NCI-H128 (cell line): ENCODE results near the gene COL27A1.
A peak's percentile ranks its signal among the peaks of the same experiment; 100 is the strongest.

Experiments
- DNase-seq: peaks from one replicate; lab custom pipeline; 2025; ENCODE audit not compliant: unreplicated experiment; lab: John Stamatoyannopoulos, UW

Gene COL27A1

DNA sequence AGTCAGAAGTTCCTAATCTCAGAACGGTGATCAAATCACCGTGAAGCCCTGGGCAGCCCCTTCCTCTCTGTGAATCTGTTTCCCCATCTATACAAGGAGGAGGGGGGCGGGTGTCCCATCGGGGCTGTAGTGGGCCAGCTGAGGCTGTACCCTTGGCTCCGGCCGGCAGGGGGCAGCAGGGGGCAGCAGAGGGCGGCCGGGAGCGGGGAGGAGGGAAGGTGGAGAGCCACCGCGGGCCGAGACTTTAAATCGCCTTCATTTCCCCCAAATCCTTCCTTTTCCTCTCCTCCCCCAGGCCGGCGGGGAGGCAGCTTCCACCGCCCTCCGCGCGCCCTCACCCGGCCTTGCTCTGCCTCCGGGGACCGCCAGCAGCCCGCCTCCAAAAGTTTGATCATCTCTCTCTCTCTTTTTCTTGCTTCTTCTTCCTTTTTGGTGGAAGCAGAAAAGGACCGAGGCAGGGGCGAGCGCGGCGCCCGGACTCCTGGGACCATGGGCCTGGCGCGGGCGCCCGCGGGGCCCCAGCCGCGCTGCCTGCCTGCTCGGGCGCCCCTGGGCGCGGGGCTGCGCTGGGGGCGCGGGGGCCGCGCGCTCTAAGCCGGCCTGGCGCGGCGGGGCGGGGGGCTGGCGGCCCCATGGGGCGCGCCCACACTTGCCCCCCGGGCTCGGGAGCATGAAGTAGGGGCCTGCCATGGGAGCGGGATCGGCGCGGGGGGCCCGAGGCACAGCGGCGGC lies at the start of gene COL27A1:
Gene COL27A1 (plus strand): TSS at position 275 of the 732 bp plus-strand sequence. CDS start 414 bp downstream, at position 689.
- DNase-seq = peak; percentile 9

DNA sequence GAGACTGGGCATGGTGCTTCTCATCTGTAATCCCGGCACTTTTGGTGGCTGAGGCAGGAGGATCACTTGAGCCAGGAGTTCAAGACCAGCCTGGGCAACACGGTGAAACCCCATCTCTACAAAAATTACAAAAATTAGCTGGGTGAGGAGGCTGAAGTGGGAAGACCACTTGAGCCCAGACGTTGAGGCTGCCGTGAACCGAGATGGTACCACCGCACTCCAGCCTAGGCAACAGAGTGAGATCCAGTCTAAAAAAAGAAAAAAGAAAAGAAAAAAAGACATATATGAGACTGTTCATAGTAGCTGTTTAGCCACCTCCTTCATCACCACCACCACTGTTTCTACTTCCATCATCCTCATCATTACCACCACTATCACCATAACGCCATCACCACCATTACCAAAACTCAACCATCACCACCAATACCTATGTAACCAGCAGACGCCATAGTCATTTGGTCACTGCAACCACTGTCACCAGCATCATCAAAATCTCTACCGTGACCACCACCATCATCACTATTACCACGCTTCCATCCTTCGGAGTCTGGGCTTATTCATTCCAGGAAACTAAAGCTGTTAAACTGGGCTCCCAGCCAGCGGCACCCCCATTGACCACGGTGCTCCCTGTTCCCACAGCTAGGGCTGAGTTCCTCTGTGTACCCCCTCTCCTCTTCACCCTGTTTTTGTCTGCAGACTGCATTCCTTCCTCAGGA lies 47.9 kb upstream of the COL27A1 start:
- DNase-seq = no peak

DNA sequence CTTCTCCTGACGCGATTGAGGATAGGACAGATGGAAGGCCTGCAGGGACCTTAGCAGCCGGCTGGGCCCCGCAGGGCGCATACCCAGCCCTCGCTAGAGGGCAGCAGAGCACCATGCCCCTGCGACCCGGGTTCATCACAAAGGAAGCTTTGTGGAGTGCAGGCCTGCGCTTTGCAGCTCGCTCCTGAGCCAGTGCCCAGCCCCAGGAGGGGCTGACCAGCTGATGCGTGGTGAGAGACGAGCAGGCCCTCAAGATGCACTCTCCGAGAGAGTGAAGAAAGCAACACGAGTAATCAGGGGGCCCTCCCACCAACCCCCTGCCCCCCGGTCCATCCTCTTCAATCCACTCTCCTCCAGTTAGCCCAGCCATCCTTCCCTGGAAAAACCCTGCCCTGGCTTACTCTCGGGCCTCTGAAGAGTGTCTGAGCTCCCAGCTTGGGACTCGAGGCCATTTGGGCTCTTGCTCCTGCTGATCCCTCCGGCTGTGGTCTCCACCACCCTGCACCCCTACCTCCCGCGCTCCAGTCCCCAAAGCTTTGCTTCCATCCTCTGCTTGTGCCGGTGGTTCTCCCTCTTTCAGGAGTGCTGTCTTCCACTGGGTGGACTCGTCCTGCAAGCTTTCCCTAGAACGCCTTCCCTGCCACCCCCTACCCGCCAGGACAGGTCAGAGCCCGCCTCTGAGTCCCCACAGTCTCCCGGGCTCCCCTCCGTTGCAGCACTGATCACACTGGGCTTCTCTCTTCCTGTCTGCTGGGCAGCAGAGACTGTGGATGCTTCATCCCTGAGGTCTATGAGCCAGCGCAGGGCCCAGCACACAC lies 47.1 kb upstream of the COL27A1 start:
- DNase-seq = peak; percentile 20

DNA sequence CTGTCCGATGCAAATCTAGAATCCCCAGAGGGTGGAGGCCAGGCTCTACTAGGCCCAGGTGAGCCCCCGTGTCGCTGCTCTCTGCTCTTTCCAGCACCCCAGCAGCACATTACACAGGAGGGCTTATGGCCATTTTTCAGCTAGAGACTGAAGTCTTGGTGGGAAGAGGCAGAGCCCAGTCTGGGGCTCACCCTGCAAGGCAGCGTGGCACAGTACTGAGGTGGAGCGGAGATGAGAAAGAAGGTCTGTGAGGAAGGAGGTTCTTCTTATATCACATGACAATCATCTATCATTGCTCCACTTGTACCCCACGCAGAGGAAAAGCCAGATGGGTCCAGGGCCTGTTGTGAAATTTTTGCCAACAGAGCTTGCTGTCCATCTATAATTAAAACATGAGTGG lies 46.2 kb upstream of the COL27A1 start:
- no peak for DNase-seq

DNA sequence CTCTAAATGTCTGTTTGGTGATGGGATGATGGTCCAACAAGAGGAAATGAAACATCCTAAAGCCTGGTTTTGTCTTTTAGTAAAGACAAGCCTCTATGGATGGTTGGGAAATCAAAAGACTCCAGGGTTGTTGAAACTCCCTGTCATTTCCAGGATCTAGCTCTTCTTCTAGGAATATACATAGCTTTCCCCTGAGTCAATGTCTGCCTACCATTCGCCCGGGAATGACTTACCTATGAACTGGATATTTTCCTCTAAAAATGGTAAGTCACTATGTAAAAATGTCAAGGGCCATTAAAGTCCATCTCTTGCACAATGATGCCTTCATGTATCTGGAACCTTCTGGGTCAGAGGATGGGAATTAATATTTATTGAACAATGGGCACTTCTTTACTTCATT lies 45.2 kb upstream of the COL27A1 start:
- DNase-seq = no peak

DNA sequence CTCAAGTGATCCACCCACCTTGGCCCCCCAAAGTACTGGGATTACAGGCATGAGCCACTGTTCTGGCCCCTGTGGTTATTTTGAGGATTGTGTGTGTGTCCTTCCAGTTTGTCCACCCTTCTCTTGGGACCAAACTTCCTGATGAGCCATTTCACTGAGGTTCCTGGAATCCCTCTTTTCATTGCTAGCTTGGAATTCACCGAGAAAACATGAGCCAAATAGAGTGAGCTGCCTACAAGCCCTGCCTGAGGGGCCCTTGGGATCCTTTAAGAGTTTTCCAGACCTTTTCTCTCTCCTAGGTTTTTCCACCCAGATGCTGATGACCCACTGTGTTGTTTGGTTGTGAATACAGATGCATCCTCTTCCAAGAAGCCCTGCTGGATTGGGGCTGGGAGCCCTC lies 43.0 kb upstream of the COL27A1 start:
- no peak for DNase-seq

DNA sequence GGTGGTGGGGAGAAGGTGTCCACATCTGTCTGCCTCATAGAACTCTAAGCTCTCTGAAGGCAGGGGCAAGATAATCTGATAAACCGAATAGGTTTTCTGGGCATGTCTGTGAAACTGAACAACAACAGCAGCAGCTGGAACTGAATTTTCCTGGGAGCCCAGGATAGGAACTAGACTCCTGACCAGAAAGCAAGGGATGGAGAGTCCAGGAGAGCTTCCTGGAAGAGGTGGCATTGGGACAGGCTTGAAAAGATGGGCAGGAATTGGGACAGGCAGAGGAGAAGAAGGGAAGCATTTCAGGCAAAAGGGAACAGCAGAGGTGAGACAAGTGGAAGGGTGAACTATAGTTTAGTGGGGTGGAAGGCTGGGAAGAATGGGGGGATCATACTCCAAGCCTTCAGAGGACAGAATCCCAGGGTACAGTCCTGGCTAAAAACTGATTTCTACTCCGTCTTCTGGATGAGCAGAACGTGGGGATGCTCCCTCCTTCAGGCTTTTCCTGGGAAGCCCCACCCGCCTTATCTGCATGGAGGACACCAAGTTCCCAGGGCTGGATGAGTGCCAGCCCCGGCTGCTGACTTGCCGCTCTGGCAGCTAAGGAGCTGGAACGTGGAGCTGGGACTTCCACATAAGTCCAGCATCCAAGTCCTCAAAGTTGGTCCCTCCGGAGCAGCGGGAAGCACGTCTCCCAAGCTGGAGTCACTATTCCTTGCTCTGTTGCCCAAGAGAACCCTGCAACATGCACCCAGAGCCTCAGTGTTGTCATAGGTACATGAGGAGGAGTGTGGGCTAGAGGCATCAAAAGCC lies 42.4 kb upstream of the COL27A1 start:
- DNase-seq = no peak

DNA sequence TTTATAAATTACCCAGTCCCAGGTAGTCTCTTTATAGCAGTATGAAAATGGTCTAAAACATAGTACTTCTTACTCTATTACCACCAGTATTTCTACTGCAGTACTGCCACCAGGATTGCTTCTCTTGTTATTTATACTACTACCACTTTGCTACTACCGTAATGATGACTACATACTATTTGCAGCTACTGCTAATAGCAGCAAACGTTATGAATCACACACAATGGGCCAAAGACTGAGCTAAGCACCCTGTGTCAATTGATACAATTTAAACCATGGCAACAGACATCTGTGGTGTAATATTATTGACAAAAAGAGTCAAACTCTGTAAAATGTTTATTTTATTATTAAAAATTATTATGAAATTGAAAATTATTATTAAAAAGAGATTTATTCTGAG lies 41.0 kb upstream of the COL27A1 start:
- no peak for DNase-seq

DNA sequence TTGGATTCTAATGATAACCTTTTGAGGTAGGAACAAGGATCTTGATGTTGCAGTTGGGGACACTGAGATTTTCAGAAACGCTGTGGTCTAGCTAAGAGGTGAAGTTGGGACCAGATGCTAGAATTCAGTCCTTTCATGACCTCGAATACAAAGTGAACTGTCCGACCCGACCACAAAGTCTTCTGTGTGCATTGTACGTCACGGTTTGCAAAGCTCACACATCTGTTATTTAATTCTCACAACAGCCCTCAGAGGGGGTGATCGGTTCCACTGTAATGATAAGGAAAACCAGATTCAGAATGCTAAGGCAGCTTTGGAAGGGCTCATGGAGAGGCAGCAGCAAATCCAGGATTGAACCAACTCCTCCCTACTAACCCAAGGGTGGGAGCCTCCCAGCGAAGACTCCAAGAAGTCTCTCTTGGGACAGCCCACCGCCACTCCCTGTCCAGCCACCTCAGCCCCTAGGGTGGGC lies 39.6 kb upstream of the COL27A1 start:
- DNase-seq = no peak

DNA sequence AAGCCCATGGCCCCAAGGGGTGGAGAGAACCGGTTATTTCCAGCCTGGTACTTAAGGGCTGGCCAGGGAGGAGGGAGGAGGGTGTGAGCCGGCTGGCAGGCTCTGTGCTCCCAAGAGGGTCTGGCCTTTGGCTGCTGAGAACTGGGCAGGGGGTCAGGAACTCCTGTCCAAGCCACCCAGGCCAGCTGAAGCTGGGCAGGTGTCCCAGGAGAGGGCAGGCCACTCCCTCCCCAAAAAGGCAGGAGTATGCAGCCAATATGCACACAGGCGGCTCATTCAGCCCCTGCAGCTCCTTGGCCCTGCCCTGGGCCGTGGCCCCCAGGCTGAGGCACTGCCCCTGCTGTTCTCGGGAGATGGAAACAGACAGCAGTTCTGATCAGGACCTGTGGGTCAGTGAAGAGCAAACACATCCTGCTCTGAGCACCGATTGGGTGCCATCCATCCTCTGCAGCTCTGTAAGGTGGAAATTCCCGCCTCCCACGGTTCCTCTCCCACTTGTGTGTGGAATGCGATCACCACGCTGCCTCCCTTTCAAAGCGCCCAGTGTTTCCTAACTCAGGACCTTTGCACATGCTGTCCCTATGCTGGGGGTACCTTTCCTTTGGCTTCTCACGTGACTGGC lies 39.1 kb upstream of the COL27A1 start:
- no peak for DNase-seq

DNA sequence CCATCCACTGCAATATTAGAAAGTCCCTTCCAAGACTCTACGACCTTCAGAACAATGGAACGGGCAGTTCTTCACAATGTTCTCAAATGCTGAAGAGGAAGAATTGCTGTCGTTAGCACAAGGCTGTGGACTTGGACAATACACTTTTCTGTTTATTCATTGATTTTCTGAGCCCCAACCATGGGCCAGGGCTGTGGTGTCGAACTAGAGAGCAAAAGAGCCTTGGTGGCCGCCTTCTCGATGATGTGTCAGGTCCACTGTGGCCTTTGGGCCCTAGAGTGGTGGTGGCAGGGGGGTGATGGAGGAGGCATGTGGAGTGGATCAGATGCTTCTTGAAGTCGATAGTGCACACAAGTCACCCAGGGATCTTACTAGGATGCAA lies 37.7 kb upstream of the COL27A1 start:
- DNase-seq = no peak

DNA sequence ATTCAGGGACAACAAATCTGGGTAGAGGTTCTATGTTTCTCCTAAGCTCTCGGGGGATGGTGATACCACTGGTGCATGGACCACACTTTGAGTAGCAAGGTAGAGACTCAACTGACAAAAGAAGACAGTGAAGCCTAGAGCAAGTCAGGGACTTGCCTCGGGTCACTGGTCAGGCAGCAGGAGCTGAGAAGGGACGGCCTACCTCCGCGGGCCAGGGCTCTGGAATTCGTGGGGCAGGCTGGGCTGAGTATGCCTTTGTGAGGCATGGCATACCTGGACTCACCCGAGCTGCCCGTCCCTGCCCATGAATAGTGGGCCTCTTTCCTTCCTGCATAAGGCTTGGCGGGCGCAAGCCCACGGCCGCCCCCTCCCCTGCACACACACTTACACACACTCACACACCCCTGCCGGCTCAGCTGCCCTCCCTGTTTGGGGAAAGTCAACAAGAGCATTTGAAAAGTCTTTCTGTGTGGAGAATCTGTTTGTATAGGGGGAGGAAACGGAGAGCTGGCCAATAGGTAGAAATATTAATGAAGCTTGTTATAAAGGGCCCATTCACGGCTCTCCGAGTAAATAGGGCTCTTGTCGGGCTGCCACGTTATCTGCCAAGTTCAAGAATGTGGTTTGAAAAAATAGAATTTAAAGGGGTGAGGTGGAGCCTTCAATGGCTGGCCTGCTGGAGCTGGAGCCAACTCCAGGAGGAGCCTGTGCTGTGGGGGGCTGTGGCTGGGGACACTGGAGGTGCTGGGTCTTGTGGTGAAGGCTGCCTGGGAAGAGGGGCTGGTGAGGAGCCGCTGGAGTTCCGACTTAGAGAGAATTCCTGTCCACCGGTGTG lies 37.1 kb upstream of the COL27A1 start:
- DNase-seq = no peak

DNA sequence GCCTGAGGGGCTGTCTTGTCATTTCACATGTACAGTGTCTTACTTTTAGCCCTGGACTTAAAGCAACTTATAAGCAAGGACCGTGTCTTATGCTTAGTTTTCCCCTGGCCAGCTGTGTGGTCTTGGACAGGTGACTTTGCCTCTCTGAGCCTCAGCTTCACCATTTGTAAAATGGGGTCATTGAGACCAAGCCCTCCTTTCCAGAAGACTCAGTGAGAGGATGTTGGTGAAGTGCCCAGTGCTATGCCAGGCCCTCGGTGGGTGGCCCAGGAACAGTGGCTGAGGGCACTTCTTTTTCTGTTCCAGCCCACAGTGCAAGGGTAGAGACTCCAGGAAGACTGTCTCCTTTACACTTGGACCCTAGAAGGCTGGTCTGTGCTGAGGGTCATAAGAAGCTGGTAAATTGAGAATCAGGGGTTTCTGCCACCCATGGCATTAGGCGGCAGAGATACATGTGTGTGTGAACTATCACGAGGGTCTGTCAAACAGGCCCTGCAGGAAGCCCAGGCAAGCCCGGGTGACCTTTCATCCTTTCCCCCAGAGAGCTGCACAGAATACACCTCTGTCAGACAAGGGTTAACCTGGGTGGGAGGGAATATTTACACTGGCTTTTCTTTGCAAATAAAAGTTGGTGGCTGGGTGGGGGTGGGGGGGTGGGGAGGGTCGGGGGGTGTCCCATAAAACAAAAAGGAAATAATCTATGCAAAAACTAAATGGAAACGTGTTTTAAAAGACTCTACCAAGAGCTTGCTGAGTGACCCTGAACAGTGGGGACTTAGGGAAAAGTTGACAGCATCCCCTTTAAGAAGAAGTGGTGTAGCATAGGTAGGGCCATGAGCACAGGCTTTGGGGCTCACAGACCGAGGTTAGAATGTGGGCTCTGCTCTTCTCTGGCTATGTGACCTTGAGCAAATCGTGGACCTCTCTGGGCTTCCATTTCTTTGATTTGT lies 35.8 kb upstream of the COL27A1 start:
- DNase-seq = no peak

DNA sequence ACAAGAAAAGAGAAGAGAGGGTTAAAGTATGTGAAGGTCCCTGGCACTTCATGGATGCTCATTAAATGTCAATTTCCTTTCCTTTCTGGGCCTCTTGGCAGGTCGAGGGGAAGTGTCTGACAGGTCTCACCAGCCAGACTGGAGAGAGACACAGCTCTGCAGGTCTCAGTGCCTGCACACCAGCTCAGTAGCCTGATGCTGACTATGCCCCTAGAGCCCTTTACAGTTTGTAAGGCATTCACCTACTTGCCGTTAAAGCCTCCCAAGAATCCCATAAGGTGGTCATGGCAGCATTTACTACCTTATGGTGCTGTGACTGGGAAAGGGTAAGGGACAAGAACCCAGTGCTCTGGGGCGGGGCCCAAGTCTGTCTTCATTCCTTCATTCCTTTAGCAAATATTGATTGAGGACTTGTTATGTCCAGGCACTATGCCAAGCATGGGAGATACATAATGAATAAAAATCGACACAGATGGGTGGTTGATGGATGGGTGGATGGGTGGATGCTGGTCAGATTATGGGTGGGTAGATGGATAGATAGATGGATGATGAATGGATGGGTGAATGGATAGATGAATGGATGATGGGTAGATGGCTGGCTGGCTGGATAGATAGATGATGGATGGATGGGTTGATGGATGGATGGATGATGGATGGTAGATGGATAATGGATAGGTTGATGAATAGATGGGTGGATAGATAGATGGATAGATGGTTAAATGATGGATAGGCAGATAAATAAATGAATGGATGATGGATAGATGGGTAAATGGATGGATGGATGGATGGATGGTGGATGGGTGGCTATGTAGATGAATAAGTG lies 34.9 kb upstream of the COL27A1 start:
- DNase-seq = no peak

DNA sequence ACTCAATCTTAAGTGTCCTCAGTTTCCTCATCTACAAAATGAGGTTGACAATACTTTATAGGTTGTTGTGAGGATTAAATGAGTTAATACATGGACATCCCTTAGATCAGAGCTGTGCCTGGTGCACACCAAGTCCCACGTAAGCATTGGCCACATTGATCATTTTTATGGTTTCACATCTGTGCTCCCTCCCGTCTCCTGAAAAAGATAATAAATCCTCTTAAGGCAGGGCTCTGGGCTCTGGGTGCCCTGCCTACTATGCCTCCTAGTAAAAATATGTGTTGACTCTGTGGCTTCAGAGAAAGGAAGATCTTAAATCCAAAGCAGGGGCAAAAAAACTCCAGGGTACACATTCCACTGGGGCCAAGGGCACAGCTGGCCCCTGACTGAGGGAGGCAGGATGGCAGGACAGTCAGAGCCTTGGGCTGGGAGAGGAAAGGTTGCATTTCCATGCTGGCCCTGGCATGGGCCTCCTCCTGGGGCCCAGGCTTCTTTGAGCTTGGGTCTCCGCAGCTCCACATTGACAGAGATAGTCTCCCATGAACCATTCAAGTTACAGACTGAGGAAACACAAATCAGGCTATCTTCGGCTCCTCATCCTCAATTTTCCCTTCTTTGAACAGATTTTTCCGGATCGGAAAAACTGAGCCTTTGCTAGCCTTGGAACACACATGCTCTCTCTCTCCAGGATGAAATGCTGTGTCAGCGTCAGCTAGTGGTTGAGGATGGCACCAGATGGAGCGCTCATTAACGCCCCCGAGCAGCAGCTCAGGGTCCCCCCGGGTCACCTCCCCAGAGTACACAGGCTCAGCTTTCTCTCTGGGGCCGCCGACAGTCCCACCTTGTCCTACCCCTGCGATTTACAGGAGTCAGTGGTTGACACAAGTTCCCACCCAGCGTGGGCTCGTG lies 33.9 kb upstream of the COL27A1 start:
- no peak for DNase-seq
